ENCODE results near the gene THTPA.

- TF ChIP-seq STAT6 (CRISPR knock-in tag; conservative IDR thresholded peaks at IDR 0.05; ENCODE audit: low read depth) (no peak), SMAD4 (CRISPR knock-in tag; IDR thresholded peaks at IDR 0.05) (no peak), FOXJ3 (CRISPR knock-in tag; IDR thresholded peaks at IDR 0.05; ENCODE audit: borderline replicate concordance) (no peak), CTCF (IDR thresholded peaks at IDR 0.05) (no peak), ZNF263 (CRISPR knock-in tag; IDR thresholded peaks at IDR 0.05; ENCODE audit: low read depth) (no peak), CREM (CRISPR knock-in tag; IDR thresholded peaks at IDR 0.05) (no peak), ARID4B (CRISPR knock-in tag; IDR thresholded peaks at IDR 0.05; ENCODE audit: borderline replicate concordance) (no peak), MYBL2 (CRISPR knock-in tag; IDR thresholded peaks at IDR 0.05) (no peak), CBFB (CRISPR knock-in tag; IDR thresholded peaks at IDR 0.05; ENCODE audit: low read depth) (no peak), JUN (CRISPR knock-in tag; IDR thresholded peaks at IDR 0.05) (no peak), CREB1 (CRISPR knock-in tag; IDR thresholded peaks at IDR 0.05) (no peak), ZMAT4 (CRISPR knock-in tag; IDR thresholded peaks at IDR 0.05) (no peak), ZNF232 (CRISPR knock-in tag; IDR thresholded peaks at IDR 0.05) (no peak)
These were observed 24.8 kb downstream of the THTPA start for GRCh38 chr14:23580948-23581281.
